ENCODE data around the gene OPRM1.

GRCh38 chr6:154071236-154071635, 32.2 kb downstream of the OPRM1 start:
- TF ChIP-seq CTCF (IDR thresholded peaks at IDR 0.05) (no peak), POLR2A (IDR thresholded peaks at IDR 0.05) (no peak)

Data from Peyer's patch (tissue), 4 donors.